Measurements from ENCODE around the gene CLMP. TPM values are rescaled to one million over a fixed set of nuclear protein-coding genes. Genes with fewer than 3 reads are reported as not detected.

The CLMP gene
- total and polyA plus RNA-seq, 9 donors, result 11.9 to 70.5 (median 25.3) TPM

- Histone ChIP-seq H3K27ac (no peak overlapping the region), H3K4me3 (no peak overlapping the region), H3K27me3 (no peaks in the 10 kb centered on the region), H3K9me3 (no peaks in the 10 kb centered on the region), H3K36me3 (no peaks in the 10 kb centered on the region), H3K4me1 (ENCODE audit: insufficient read depth) (peaks cover 5% of the 10 kb centered on the region)
- no peak for TF ChIP-seq POLR2A (IDR thresholded peaks at IDR 0.05)
- TF ChIP-seq, protein P1, sequence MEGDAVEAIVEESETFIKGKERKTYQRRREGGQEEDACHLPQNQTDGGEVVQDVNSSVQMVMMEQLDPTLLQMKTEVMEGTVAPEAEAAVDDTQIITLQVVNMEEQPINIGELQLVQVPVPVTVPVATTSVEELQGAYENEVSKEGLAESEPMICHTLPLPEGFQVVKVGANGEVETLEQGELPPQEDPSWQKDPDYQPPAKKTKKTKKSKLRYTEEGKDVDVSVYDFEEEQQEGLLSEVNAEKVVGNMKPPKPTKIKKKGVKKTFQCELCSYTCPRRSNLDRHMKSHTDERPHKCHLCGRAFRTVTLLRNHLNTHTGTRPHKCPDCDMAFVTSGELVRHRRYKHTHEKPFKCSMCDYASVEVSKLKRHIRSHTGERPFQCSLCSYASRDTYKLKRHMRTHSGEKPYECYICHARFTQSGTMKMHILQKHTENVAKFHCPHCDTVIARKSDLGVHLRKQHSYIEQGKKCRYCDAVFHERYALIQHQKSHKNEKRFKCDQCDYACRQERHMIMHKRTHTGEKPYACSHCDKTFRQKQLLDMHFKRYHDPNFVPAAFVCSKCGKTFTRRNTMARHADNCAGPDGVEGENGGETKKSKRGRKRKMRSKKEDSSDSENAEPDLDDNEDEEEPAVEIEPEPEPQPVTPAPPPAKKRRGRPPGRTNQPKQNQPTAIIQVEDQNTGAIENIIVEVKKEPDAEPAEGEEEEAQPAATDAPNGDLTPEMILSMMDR (IDR thresholded peaks at IDR 0.05), result no peak
- no peak for TF ChIP-seq EP300 (IDR thresholded peaks at IDR 0.05)
- DNase-seq, result no peak
- intact Hi-C loops (cut with DNase I), result no loop called here
- WGBS, 3 donors, result 96 to 98% (median 97%) methylated on average over 5 of the region's 5 CpGs
Observed at GRCh38 chr11:123085497-123085896, 109.6 kb downstream of the CLMP start.

DNA sequence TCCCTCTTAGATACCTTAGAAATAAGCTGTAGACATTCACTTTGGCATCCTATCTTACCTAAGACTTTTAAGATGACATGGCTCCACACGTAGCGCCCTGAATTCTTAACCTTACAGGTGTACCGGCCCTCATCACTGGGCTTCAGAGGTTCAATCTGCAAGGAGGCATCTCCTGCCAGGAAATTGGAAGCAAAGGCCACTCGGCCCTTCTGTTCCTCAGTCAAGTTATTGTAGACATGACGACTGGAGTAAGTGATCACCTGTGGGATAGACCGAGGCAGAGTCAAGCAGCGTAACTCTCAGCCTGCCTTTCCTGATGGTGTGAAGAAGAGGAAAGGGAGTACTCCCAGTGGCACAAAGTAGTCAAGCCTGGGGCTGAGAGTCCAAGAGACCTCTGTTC is 110.6 kb downstream of the CLMP start:
- peaks cover 5% of the 10 kb centered on the region for H3K4me1 ChIP-seq (ENCODE audit: insufficient read depth)
- intact Hi-C loops (cut with DNase I), result no loop called here
- no peak overlapping the region for H3K27ac ChIP-seq
- no peaks in the 10 kb centered on the region for H3K9me3 ChIP-seq
- no peaks in the 10 kb centered on the region for H3K36me3 ChIP-seq
- TF ChIP-seq POLR2A (IDR thresholded peaks at IDR 0.05) (no peak), EP300 (IDR thresholded peaks at IDR 0.05) (no peak)
- TF ChIP-seq, protein P1 (IDR thresholded peaks at IDR 0.05), result no peak
- H3K27me3 ChIP-seq, result no peaks in the 10 kb centered on the region
- 93 to 99% (median 96%) methylated on average over 7 of the region's 7 CpGs for WGBS, 3 donors
- DNase-seq, result no peak
- no peak overlapping the region for H3K4me3 ChIP-seq

- TF ChIP-seq, protein P1 (IDR thresholded peaks at IDR 0.05), result no peak
- TF ChIP-seq POLR2A (IDR thresholded peaks at IDR 0.05) (no peak), EP300 (IDR thresholded peaks at IDR 0.05) (no peak)
- Histone ChIP-seq H3K36me3 (no peaks in the 10 kb centered on the region), H3K4me3 (no peak overlapping the region), H3K4me1 (ENCODE audit: insufficient read depth) (peaks cover 5% of the 10 kb centered on the region), H3K9me3 (no peaks in the 10 kb centered on the region), H3K27me3 (no peaks in the 10 kb centered on the region), H3K27ac (no peak overlapping the region)
- 4 to 9% (median 5%) methylated on average over 4 of the region's 4 CpGs for WGBS, 3 donors
- DNase-seq, result peak; percentile 78 to 93 (median 85)
- intact Hi-C loops (cut with DNase I), result no loop called here
Observed at GRCh38 chr11:123083623-123084029, 111.4 kb downstream of the CLMP start.

- DNase-seq, result no peak
- intact Hi-C loops (cut with DNase I), result no loop called here
- TF ChIP-seq, protein P1 (IDR thresholded peaks at IDR 0.05), result no peak
- TF ChIP-seq POLR2A (IDR thresholded peaks at IDR 0.05) (no peak), EP300 (IDR thresholded peaks at IDR 0.05) (no peak)
- Histone ChIP-seq H3K27me3 (no peaks in the 10 kb centered on the region), H3K4me3 (no peak overlapping the region), H3K36me3 (no peaks in the 10 kb centered on the region), H3K27ac (no peak overlapping the region), H3K4me1 (ENCODE audit: insufficient read depth) (peaks cover 5% of the 10 kb centered on the region), H3K9me3 (no peaks in the 10 kb centered on the region)
- WGBS, 3 donors, result 82 to 87% (median 86%) methylated on average over 4 of the region's 4 CpGs
Observed at GRCh38 chr11:123082977-123083376, 112.1 kb downstream of the CLMP start.

Measured in ovary (tissue), 9 donors.